Measurements from ENCODE around the gene PRPS2.

The PRPS2 gene

GRCh38 chrX:12805333-12805732, 14.1 kb downstream of the PRPS2 start:
- no peak overlapping the region for H3K27ac ChIP-seq
- no peak for DNase-seq (ENCODE audit: low spot score)
- H3K4me3 ChIP-seq, result no peak overlapping the region
- TF ChIP-seq CTCF (IDR thresholded peaks at IDR 0.05), result no peak

DNA sequence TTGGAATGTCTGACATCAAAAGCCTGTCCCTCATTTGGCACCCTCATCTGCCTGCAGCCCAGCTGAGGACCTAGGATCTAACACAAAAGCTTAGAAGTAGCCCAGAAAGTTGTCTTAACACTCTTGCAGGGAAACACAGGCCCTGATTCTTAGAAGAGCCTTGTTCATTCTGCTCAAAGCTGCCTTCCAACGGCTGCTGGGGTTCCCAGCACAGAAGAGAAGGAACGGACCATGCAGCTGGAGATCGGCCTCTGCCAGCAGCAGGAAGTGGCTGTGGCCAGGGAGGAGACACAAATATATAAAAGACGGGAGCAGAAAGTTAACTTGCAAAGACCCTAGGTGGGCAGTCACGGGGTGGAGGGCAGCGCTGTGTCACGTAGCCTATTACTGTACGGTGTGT, 20.4 kb downstream of the PRPS2 start:
- no peak overlapping the region for H3K27ac ChIP-seq
- no peak overlapping the region for H3K4me3 ChIP-seq
- DNase-seq (ENCODE audit: low spot score), result no peak
- TF ChIP-seq CTCF (IDR thresholded peaks at IDR 0.05), result no peak

GRCh38 chrX:12814420-12814819, 23.2 kb downstream of the PRPS2 start:
- no peak overlapping the region for H3K27ac ChIP-seq
- TF ChIP-seq CTCF (IDR thresholded peaks at IDR 0.05), result no peak
- no peak overlapping the region for H3K4me3 ChIP-seq
- DNase-seq (ENCODE audit: low spot score), result no peak

- no peak for TF ChIP-seq CTCF (IDR thresholded peaks at IDR 0.05)
Observed at GRCh38 chrX:12817528-12817927, 26.3 kb downstream of the PRPS2 start.

GRCh38 chrX:12819222-12819621, 28.0 kb downstream of the PRPS2 start:
- no peak overlapping the region for H3K4me3 ChIP-seq
- no peak for TF ChIP-seq CTCF (IDR thresholded peaks at IDR 0.05)
- no peak for DNase-seq (ENCODE audit: low spot score)
- H3K27ac ChIP-seq, result no peak overlapping the region

More at GRCh38 chrX:12817528-12817927, 26.3 kb downstream of the PRPS2 start:
- Histone ChIP-seq H3K4me3 (no peak overlapping the region), H3K27ac (no peak overlapping the region)
- DNase-seq (ENCODE audit: low spot score), result no peak

- H3K27ac ChIP-seq, result no peak overlapping the region
- DNase-seq (ENCODE audit: low spot score), result no peak
- H3K4me3 ChIP-seq, result no peak overlapping the region
- TF ChIP-seq CTCF (IDR thresholded peaks at IDR 0.05), result no peak
Observed at GRCh38 chrX:12820737-12821136, 29.5 kb downstream of the PRPS2 start.

- H3K27ac ChIP-seq, result no peak overlapping the region
- no peak for DNase-seq (ENCODE audit: low spot score)
- no peak for TF ChIP-seq CTCF (IDR thresholded peaks at IDR 0.05)
- no peak overlapping the region for H3K4me3 ChIP-seq
Observed at GRCh38 chrX:12824944-12825343, 33.7 kb downstream of the PRPS2 start.

Measured in coronary artery (tissue), 2 donors.